HG02571 (cell line): ENCODE data around the gene SMAD6.

Experiments
- ATAC-seq: cut with Tn5 transposase; IDR thresholded peaks from one replicate; pipeline ENCODE4 v1.9.1; 2021; ENCODE audit warnings: mild to moderate bottlenecking, moderate library complexity; ENCODE audit not compliant: unreplicated experiment

Gene SMAD6

DNA sequence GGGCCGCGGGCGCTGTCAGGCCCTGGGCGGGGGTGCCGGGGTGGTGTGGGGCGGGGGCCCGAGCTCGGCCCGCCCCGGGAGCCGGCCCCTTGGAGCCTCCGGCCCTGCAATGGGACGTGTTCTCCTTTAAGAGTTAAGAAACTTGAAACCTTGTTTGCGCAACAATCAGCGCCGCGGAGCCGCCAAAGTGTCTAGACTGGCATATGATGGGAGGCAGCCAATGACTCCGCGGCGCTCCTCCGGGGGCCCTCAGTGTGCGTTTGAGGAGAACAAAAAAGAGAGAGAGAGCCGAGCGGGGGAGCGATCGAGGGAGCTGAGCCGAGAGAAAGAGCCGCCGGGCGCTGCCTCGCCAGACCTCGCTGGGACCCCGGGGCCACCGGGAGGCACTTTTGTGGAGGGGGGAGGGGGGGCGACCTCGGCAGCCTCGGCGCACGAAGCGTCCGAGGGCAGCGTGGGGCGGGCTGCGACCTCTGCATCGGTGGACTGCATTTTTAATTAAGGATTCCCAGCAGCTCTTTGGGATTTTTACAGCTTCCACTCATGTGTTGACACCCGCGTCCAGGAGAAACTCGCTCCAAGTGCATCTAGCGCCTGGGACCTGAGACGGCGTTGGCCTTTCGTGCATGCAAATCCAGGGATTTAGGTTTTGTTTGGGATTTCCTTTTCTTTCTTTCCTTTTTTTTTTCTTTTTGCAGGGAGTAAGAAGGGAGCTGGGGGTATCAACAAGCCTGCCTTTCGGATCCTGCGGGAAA lies at the start of gene SMAD6:
SMAD6 (plus strand) TSS at position 202 of the 752 bp plus-strand sequence. CDS start 1,023 bp downstream, outside the sequence.
- no peak for ATAC-seq

DNA sequence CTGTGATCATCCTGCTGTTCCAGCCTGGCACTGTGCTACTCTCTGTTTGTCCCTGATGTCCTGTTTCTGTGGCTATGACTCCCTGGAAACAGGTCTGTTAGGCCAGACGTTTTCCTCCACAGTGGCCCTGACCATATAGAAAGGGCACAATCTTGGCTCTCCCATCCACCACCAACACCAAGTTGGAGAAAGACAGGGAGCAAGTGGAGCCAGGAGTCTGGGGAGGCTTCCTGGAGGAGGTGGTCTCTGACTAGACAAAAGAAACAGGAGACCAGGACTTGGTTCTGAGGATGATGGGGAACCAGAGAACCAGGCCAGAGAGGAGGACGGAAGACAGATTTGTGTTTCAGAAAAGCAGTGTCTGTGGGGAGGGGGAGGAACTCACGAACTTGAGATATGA lies 49.2 kb upstream of the SMAD6 start:
- ATAC-seq, result no peak

DNA sequence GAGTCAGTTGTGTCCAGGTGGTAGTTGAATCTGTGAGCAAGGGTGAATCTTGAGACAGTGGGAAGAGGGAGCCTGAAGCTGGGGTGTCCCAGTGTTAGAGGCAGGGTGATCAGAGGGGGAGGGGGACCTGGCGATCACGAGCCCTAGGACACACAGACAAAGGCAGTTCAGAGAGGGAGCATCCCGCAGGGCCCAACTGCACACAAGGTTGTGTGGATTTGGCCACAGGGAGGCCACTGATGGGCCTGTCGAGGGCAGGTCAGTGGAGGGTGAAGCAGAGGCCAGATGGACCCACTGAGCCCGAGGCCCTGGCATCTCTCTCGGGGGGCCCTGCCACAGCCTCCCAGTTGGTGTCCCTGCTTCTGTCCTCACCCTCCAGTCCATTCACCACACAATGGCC lies 48.6 kb upstream of the SMAD6 start:
- ATAC-seq, result no peak

DNA sequence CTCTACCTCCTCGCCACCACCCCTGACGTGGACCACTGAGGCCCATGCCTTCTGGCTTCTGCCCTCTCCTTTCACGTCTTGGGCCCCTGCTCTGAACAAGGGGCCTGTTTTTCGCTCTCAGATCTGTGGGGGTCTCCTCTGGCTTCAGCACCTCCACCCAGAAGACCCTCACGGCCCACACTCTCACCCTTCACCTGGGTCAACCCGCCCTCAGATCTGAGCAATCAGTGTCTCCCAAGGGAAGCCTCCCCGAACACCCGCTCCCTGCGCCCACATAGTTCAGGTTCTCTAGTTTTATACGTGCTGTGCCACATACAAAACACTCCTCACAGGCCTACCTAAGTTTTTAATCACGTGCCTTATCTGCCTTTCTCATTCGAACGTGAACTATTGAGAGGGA lies 48.2 kb upstream of the SMAD6 start:
- ATAC-seq, result no peak

DNA sequence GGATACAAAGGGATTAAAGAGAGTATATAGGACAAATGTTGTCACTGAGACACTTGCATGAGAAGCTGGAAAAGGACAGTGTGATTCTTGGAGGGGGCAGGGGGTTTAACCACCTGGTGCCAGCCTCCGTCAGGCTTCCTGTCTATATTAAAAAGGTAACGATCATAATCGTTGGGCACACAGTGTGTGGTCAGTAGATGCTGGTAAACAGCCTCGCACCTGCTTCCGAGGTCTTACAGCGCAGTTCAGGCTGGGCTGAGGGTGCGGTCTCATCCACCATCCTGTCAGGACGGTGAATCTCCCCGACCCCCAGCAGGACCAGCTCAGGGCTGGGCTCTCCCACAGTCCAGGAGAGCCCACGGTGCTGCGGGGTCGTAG lies 47.7 kb upstream of the SMAD6 start:
- no peak for ATAC-seq

DNA sequence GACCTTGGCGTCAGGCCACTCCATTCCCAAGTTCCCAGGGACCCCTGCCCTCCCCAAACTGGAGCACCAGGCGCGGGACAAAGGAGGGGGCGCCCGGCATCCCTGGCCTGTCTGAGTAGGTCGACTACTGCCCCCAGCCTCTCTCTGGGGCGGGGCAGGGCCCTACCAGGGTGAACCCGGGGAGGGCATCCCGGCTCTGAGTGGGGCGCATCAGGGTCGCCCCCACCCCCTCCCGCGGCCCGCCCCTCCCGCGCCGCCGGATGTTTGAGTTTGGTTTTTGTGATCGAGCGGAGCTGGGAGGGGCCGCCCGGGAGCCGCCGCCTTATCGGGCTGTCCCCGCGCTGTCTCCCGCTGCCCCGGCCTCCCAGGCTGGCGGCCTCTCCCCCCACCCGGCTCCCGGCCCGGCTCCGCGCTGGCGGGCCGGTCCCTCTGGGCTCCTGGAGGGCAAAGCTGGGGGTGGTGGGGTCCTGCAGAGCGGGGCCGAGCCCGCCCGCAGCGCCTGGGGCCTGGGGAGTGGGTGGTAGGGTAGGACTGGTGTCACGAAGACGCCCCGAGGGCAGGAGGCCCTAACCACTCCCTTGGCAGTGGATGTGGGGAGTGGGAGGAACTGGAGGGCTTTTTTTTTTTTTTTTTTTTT lies 47.2 kb upstream of the SMAD6 start:
- no peak for ATAC-seq

DNA sequence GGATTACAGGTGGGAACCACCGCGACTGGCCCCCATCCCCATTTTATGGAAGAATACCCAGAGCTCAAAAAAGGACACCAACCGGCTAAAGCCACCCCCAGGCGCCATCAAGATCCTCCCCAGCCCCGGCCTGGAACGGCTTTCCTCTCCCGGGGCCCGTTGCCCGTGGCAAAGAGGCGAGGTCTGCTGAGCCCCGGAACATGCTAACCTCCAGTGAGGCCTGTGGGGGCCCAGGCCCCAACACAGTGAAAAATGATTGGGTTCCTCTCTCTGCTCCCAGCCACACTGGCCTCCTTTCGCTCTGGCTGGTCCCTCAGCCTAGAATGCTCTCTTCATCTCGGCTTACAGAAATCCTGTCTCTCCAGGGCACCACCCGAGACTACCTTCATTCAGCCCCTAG lies 46.5 kb upstream of the SMAD6 start:
- ATAC-seq, result no peak

DNA sequence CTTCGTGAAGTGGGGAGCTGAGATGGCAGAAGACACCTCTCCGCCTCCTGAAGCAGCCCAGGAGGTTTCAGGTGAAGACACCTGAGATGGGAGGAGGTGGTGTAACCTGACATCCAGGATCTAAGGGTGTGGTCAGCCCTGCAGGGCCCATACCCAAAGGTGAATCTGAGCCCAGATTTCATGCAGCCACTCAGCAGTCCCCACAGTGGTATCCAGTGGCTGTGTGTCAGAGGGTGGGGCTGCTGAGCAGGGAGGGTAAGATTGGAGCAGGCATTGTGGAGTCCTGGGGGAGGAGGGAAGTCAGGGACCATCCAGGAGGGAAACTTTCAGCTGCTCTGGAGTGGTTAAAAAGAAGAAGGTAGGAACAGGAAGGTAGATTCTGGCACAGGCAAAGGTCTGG lies 46.0 kb upstream of the SMAD6 start:
- no peak for ATAC-seq

DNA sequence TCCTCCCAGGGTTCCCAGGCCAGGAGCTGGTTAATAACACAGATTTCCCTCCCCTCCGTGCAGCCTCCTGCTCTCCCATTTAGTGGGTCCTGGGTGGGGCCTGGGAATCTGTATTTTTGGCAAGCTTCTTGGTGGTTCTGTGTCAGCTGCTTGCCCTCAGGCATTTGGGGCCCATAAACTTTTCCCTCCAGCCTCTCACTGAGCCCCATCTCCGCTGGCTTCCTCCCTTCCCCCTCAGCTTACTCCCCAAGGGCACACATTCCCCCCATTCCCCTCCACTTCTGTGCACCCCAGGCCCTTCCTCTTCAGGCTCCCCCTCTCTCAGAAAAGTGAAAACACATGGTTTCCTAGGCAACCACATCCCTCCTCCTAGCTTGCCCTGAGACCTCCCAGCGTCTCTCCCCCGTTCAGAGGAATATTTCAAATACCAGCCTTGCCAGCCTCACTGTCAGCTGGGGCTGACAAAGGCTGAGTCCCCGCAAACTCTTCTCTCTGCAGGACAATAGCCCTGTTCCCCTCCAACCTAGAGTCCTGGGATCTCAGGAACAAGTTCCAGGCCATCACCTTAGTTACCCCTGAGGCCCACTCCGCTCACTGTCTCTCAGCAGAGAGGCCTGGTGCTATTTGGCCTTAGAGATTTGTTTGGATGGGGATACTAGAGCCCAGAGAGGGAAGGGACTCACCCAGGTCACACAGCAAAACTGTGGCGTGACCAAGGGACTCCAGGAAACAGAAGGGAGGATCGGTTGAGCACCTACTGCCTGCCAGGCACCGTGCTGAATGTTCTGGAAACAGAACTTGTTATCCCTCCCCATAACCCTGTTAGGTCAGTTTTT lies 44.6 kb upstream of the SMAD6 start:
- ATAC-seq, result no peak

DNA sequence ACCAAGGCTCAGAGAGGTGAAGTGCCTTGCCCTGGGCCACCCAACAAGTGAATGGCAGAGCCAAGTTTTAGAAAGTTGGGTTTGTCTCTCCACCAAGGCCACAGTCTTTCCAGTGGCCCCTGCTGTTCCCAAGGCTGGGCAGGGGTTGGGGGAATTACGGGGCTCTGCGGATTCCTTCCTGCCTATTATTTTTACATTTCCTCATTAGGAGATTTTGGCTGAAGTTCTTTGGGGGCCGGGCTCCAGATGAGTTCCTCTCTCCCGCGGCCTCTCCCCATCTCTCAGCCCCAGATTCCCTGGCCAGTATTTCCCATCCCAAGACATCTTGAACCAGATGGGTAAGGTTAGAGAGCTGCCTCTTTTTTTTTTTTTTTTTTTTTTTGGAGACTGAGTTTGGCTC lies 44.0 kb upstream of the SMAD6 start:
- ATAC-seq, result no peak

DNA sequence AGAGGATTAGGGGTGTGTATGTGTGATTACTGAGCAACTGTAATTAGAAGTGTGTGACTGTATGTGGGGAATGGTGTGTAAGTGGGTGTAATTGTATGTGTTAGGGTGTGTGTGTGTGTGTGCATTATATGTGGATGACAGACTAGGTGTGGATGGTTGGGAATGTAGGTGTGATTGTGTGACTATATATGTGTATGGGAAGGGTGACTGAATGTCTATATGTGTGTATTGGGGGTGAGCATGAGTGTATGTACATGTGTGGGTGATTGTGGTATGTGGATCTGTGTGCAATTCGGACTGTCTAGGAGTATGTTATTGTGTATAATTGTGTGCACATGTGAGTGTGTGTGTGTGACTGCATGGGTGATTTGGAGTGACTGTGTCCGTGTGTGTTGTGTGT lies 43.2 kb upstream of the SMAD6 start:
- no peak for ATAC-seq

DNA sequence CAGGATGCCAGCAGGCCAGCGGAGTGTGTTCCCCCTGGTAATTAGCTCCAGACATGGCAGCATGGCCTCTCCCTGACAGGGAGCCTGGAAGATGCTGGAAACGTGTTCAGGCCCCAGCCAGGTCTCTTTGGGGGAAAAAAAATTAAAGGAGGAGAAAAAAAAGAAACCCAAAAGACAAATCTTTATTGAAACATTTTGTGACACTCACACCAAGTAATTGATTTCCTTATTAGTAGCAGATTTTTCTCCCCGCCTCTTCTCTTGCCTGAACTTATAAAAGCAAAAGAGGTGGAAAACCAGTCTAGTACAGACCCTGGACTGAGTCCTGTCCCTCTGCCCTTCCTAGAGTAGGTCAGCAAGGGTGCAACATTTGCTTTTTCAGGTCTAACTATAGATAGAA lies 42.7 kb upstream of the SMAD6 start:
- no peak for ATAC-seq

DNA sequence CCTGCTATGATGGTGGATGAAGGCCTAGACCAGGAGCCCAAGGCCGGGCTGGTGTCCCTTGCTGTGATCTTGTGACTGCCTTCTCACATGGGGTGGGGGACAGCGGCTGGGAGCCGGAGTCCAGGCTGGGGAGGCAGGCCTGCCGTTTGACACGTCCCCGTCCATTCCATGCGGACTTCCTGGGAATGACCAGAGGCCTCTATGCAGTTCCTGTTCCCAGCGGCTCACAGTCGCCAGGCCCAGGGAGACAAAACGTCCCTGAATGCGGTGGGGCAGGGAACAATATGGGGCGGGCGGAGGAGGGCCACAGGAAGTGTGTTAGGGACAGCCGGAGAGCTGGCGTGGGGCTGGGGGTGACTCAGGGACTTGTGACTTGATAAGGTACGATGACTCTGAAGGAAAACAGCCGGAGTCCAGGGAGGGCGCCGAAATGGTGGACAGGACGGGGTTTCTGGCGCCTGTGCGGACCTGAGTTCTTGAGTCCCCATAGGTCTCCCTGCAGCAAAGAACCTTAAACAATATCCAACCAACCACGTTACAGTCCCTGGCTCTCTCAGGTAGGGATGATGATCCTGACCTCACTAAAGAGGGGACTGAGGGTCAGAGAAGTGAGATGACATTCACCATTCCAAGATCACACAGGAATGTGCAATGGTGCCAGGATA lies 40.5 kb upstream of the SMAD6 start:
- no peak for ATAC-seq

DNA sequence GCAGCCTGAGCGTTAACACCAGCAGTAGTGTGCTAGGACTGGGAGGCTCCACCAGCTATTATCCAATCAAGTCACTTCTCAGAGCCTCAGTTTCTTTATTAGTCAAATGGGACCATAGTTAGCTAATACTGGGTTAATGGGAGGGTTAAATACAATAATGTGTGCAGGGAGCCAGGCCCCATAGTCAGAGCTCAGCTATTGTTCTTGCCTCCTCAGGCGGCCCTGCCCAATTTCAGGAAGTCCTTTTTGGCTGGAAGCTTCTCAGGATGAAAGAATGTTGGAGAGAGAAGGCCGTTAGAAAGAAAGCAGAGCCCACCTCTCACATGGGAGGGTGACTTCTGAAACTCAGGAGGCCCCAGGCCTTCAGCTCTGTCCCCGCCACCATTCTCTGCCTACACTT lies 39.5 kb upstream of the SMAD6 start:
- no peak for ATAC-seq

DNA sequence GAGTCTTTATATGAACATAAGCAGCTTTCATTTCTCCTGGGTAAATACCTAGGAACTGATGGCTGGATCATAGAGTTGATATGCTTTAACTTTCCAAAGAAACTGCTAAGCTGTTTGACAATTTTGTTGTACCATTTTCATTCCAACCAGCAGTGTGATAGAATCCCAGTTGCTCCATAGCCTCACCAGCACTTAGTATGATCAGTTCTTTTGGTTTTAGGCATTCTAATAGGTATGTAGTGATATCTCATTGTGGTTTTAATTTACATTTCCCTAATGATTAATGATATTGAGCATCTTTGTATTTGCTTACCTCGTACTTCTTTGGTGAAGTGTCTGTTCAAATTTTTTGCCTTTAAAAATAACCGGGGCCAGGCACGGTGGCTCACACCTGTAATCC lies 38.4 kb upstream of the SMAD6 start:
- ATAC-seq, result no peak

DNA sequence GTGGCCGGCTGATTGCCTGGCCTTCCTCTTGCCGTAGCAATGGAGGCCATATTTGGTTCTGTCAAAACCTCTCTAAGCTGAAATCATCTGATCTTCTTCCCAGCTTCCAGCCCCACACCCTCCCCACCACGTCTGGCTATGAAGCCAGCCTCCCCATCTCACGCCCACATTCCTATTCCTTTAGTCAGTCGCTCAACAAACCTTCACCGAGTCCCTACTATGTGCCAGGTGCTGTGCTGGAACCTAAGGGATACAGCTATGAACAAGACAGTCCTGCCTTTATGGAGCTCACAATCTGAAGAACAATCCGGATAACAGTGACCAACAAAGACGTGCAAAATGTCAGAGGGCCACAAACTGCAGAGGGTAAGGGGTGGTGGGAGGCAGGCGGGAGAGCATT lies 31.9 kb upstream of the SMAD6 start:
- ATAC-seq, result no peak

DNA sequence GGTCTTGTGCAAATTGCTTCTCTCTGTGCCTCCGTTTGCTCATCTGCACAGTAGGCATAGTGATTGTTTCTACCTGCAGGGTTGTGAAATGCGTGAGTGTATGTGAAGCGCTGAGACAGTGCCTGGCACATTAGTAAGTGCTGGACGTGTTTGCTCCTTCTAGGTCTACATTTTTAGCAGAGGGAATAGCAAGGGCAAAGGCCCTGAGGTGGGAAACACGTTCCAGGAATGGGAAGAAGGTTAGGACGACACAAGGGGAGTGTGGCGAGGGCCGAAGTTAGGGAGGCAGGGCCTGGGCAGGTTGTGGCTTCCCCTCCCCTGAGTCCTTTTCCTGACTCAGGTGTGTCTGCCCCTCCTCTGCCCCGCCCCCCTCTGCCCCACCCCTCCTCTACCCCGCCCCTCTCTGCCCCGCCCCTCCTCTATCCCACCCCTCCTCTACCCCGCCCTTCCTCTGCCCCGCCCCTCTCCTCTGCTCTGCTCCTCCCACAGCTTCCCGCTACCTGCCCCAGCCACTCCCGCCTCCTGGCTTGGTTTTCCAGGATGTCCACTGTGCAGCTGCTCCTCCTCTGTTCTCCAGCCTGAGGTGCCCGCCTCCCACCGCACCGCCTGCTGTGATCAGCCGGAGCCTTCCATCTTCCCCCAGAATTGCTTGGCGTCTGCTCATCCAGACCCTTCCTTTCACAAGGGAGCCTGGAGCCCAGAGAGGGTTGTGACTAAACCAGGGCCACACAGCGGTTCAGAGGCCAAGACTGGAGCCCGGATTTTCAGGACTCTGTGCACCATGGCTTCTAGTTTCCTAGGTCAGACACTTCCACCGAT lies 31.1 kb upstream of the SMAD6 start:
- ATAC-seq, result no peak

DNA sequence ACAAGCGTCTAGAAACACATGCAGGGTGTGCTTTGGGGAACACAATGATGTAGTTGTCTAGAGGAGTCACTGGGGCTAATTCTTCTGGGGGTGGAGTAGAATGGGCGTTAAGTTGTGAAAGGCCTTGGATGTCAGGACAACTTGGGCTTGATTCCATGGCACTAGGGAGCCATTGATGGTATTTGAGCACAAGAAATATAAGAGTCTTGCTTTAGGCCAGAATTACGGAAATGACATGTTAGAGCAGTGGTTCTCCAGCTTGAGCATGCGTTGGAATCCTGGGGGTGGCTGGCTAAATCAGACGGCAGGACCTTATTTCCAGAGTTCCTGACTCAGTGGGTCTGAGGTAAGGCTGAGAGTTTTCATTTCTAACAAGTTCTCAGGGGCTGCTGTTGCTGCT lies 29.2 kb upstream of the SMAD6 start:
- no peak for ATAC-seq

DNA sequence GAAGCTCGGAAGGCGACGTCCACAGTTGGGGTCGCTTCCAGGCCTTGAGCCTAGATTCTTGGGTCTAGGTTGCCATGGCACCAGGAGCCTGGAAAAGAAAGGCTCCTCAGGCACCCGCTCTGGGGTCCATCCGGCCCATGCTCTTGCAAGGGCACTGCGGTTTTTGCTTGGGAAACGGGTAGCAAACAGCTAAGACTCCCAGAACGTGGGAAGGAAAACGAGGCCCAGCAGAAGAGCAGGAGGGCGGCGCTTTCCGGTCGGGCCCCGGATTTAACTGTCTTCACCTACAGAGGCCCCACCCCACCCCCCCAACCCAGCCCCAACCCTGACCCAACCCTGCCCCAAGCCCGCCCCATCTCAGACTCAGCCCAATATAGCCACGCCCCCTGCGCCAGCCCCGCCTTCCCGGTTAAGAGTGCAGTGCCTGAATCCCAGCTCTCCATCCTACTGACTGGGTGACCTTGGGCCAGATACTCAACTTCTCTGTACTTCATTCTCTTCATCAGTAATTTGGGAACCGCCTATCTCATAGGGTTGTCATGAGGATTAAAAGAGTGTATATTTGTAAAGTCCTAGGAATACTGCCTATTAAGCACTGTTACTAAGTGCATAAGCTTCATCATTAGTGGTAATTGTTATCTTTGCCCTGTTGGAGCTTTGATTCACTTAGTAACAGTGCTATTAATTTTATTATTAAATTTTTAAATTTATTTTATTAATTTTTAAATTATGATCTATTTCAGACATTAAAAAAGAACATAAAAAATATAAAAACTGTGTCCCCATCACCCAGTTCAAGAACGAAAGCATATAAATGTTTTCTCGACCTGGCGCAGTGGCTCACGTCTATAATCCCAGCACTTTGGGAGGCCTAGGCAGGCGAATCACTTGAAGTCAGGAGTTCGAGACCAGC lies 28.4 kb upstream of the SMAD6 start:
- no peak for ATAC-seq

DNA sequence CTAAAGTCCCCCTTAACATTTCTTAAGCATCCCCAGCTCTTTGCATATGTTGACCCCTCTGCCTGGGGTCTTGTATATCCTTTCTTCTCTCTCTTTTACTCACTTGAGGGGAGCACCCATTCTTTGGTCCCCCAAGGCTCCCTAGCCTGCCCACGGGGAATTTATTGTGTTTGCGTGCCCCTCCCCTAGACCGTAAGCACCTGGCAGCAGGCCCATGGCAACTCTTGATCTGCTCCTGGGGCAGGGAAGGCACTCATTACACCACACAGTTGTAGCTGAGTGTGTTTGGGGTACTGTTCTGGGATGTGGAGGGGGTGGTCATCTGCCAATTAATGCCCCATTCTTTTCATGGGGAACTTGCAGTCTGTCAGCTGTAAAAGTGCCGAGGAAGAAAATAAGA lies 27.3 kb upstream of the SMAD6 start:
- no peak for ATAC-seq
